DMS53 treated with DMSO at 0.1 percent for 48 hours (cell line): Measurements from ENCODE around the gene LCLAT1.
"Not testable (repeated sequence)": the region's sequence is repeated elsewhere in the genome, so short reads cannot be mapped to it uniquely, and the experiment has no call there.

ENCODE experiments used
- DNase-seq: peaks from one replicate; lab custom pipeline; 2025; ENCODE audit not compliant: unreplicated experiment; lab: John Stamatoyannopoulos, UW

LCLAT1 gene

DNA sequence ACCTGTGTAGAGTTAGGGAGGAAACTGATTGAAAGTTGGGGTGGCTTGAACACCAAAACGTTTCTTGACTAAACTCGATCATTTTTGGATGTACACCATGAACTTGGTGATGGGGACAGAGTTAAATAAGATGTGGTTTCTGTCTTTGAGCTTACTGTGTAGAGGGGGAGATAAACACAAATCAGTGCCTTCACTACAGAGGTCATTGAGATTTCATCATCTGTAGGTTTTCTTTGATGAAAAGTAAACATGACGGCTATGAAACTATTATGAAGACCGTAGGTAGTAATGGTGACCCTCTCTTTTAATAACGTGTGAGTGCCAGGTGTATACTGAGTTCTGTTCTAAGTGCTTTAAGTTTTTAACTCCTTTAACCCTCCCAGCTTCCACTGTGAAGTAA is 6.5 kb downstream of the LCLAT1 start:
- DNase-seq = no peak

DNA sequence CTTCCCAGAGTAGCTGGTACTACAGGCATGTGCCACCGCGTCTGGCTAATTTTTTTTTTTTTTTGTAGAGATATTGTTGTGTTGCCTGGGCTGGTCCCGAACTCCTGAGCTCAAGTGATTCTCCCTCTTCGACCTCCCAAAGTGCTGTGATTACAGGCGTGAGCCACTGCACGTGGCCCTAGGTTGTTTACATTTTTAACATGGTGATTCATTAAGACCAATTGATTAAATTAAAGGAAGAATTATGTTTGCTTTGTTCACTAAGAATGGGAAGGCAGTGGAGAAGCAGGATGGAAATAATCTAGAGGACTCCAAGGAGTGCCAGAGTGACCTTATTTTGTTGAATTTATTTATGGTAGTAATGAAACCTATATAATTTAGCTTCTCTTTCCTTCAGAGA is 7.5 kb downstream of the LCLAT1 start:
- no peak for DNase-seq

DNA sequence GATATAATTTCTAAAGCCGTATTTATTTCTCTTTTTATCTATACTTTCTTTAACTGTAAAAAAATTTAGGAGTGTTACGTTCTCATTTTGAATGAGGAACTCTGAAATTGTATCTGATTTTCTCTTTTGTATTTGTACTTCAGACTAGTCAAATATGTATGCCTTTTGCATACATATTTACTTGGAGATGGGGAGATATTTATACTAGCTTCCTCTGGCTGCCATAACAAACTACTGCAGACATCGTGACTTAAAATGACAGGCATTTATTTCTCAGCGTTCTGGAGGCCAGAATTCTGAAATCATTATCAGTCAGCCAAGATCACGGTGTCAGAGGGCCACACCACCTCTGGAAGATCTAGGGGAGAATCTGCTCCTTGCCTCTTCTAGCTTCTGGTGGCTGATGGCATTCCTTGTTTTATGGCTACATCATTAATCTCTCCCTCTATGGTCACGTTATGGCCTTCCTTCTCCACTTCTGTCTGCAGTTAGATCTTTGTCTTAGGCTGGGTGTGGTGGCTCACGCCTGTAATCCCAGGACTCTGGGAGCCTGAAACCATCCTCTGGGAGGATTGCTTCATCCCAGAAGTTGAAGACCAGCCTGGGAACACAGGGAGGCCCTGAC is 8.2 kb downstream of the LCLAT1 start:
- no peak for DNase-seq

DNA sequence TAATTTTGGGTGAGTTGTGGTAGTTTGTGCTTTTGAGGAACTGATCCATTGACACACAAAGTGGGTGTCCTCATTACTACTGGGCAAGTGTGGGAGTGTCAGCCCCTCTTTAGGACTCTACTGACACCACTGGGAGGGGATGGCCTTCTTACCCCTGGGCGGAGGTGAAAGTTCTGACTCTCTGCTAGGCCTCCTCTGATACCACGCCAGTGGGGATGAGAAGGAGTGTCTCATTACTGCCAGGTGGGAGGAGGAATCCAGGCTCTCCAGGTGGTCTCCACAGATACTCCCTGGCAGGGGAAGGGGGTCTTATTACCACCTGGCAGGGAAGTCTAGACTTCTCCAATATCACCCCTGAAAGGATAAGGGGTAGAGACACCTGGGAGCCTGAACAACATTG is 9.1 kb downstream of the LCLAT1 start:
- no peak for DNase-seq

DNA sequence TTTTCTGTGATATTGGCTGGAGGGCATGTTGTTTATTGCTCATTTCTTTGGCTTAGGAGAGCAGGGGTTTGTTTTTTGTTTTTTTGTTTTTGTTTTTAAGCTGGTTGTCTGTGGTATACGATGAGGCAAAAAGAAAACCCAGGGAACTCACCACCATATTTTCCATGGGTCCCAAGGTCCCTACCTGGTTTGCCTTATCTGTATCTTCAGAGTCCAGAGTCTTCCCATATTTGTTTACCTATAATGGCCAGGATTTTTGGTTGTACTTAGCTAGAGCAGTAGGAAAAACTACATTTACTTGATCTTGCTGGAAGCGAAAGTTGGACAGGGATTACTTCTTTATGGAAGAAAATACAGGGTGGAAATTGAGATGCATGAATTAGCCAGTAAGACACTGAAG is 9.5 kb downstream of the LCLAT1 start:
- DNase-seq = no peak

DNA sequence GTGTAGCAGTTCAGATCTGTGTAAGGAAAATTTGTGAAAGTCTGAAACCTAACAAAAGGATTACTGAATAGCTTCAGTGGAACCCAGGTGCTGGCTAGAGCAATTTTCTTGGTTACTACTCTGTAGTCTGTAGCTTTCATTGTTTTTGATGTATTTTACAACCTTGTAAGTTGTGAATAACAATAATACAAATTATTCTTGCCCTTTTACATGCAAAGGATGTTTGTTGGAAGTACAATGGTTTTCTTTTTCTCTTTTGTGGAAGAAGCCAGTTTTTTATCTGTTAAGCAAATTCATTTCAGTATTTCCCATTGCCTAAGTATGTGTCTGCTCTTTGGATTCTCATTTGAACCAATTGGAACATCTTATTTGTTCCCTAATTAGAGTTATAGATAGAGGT is 10.2 kb downstream of the LCLAT1 start:
- no peak for DNase-seq

DNA sequence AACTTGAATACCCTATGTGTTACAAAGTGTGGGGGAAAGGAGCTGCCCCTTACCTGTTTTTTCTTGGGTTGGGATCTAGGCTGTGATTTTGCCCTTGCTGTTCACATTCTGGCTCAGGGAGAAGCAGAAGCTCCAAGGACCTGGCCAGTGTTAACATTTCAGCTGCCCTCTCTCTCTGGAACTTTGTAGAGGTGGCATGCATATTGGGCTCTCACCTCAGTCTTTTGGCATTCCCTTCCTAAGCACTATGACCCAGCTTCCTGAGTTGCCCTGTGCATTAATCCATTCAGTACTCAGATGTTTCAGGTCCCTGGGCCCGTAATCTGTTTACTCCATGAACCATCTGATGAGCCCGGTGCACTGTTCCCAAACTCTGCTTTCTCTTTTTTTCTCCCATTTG is 12.1 kb downstream of the LCLAT1 start:
- DNase-seq = no peak

DNA sequence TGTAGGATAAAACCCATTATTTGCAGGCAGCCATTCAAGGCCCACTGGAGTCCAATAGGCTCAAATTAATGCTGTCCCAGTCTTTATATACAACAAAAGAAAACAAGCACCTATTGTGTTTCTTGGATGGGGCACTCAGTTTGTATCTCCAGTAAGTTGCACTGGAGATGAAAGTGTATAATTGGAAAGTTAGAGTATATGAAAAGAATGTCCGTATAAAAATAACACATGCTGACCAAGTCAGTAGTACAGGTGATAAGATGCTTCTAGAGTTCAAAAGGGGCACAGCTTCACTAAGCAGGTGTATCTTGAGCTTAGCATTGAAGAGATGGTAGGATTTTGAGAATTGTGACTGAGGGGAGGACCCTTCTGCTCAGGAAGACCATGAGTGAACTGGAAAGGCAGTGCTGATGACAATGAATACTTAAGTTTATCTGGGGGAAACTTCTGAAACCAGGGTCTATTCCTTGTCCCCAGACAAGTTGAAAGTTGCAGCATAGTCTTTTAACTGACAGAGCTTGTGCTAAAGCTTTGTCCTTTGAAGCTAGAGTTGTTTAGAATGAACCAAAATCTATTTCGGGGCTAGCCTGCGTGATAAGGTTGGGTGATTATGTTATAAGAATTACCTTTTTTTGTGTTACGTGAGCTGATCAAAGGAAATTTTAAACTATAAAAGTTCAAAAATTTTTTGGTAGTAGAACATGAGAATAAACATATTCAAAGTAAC is 15.2 kb downstream of the LCLAT1 start:
- DNase-seq = no peak

DNA sequence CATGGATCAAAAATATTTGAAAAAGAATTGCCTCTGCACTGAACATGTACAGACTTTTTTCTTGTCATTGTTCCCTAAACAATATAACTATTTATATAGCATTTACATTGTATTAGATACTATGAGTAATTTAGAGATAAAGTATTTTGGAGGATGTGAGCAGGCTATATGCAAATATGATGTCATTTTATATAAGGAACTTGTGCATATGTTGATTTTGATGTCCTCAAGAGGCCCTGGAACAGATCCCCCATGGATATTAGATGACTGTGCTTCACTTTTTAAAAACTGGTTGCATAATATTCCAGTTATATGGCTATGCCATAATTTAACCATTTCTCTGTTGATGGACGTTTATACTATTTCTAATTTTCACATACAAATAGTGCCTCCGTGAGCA is 16.5 kb downstream of the LCLAT1 start:
- no peak for DNase-seq

DNA sequence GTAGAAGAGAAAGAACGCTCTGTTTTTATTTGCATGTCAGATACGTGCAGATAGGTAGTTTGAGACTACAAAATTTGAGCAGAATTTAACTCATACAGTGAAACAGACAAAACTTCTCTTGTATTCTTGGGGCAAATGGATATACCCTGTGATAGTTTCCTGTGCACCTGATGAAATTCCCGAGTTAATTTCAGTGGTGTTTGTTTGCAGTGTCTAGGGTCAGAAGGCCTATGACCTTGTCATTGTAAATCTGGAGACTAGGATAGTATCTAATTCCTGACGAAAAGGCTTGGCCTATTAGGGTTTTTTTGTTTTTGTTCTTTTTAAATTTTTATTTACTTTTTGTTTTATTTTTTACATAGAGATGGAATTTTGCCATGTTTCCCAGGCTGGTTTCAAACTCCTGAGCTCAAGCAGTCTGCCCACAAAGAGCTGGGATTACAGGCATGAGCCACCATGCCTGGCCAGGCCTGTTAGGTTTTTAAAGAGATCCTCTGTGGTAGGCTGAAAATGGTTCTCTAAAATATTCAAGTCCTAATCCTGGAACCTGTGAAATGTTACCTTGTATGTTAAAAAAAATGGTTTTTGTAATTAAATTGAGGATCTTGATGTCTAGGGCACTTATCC is 17.6 kb downstream of the LCLAT1 start:
- DNase-seq = no peak

DNA sequence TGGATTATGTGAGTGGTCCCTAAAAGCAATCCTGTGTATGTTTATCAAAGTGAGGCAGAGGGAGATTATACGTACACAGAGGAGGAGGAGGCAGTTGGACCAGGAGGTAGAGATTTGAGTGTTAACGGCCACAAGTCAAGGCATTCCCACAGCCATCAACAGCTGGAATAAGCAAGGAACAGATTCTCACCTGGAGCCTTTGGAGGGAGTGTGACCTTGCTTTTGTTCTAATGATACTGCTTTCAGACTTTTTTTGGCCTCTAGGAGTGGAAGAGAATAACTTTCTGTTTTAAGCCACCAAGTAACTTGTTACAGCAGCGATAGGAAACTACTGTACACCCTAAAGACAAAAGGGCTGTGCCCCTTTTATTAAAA is 18.1 kb downstream of the LCLAT1 start:
- DNase-seq = no peak

DNA sequence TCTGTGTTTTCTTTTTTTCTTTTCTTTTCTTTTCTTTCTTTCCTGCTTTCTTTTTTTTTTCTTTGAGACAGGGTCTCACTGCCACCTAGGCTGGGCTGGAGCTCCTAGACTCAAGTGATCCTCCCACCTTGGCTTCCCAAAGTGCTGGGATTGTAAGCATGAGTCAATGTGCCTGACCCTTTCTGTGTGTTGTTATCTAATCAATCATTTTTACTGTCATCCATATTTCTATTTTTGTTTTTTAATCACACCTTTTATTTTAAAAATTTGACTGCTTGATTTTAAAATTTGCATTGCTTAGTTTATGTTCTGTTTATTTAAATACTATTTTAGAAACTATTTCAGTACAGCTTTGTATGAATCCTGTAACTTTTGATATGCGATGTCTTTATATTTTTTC is 19.2 kb downstream of the LCLAT1 start:
- DNase-seq = no peak

DNA sequence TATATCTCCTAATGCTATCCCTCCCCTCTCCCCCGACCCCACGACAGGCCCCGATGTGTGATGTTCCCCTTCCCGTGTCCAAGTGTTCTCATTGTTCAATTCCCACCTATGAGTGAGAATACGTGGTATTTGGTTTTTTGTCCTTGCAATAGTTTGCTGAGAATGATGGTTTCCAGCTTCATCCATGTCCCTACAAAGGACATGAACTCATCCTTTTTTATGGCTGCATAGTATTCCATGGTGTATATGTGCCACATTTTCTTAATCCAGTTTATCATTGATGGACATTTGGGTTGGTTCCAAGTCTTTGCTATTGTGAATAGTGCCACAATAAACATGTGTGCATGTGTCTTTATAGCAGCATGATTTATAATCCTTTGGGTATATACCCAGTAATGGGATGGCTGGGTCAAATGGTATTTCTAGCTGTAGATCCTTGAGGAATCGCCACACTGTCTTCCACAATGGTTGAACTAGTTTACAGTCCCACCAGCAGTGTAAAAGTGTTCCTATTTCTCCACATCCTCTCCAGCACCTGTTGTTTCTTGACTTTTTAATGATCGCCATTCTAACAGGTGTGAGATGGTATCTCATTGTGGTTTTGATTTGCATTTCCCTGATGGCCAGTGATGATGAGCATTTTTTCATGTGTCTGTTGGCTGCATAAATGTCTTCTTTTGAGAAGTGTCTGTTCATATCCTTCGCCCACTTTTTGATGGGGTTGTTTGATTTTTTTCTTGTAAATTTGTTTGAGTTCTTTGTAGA is 20.2 kb downstream of the LCLAT1 start:
- DNase-seq = not testable (repeated sequence)

DNA sequence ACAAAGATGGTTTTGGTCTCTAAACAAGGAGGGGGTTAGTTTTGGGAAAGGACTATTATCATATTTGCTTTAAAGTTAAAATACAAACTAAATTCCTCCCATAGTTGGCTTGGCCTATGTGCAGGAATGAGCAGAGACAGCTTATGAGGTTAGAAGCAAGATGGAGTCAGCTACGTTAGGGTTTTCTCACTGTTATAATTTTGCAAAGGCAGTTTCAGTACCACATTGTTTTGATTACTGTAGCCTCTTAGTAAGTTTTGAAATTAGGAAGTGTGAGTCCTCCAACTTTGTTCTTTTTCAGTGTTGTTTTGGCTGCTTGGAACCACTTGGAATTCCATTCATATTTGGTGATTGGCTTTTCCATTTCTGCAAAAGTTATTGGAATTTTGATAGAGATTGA is 23.4 kb downstream of the LCLAT1 start:
- no peak for DNase-seq

DNA sequence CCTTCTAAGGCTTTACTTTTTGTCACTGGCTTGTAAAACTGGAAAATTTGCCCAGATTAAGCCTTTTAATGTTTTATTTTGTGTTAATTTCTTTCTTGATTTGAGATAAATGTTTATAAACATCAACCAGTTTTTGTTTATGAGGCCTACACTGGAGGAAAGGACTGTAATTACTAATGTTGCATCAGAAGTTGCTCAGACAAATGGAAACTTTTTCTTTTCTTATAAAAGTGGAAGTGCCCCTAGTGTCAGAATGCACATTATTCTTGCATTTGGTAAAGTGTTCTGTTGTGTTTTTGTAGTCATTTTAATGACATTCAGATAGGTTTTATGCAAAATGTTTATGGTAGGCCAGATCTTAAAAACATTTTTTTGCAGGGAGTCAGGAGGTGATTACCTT is 25.3 kb downstream of the LCLAT1 start:
- DNase-seq = no peak

DNA sequence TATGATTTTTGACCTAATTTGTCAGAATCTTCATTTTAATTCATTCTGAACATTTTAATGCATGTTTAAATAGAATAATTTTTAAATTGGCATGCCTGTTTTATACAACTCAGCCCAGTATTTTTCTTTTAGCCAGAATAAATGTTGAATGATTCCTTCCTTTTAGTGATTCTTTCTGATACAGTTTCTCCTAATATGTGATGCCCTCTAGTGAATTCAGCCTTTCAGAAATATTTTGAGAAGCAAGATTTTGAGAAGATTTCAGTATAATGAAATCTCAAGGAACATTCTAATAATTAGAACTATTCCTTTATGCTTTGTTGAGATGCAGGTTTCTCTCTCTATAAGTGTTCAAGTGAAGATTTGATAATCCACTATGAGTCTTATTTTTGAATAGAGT is 28.5 kb downstream of the LCLAT1 start:
- DNase-seq = no peak

DNA sequence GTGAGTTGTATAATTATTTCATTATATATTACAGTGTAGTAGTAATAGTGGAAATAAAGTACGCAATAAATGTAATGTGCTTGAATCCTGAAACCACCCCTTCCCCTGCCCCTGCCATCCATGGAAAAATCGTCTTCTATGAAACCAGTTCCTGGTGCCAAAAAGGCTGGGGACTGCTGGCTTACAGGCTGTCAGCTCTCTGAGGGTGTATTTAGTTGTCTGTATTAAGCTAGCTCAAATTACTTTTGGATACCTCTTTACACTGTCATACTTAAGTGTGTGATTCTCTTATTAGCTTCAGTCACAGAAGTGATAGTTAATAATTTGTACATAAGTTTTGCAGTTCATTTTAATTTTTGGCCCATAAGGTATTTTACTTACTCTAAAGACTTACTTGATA is 29.6 kb downstream of the LCLAT1 start:
- no peak for DNase-seq

DNA sequence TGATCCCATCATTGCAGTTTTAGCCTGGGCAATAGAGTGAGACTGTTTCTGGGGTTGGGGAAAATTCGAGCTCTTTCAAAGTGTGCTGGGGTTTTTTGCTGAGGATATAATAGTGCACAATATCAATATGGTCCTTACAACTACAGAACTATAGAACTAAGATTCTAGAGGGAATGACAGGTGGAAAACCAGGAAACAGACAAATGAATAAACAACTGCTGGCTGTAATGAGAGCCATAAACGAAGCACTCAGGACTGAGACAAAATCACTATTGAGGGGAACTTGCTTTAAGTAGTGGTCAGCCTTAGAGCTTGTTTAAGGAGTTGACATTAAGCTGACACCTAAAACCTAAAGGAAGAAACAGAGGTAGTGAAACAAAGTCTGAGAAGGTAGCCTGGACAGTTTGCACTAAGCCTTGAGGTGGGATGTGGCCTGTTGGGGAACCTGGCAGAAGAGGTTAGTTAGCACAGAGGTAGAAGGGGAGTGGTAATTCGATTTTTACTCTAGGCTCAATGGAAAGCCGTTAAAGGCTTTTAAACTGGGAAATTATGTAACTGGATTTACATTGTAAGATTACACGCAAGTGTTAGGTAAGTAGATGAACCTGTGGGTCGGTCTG is 33.8 kb downstream of the LCLAT1 start:
- peak; percentile 7 for DNase-seq

DNA sequence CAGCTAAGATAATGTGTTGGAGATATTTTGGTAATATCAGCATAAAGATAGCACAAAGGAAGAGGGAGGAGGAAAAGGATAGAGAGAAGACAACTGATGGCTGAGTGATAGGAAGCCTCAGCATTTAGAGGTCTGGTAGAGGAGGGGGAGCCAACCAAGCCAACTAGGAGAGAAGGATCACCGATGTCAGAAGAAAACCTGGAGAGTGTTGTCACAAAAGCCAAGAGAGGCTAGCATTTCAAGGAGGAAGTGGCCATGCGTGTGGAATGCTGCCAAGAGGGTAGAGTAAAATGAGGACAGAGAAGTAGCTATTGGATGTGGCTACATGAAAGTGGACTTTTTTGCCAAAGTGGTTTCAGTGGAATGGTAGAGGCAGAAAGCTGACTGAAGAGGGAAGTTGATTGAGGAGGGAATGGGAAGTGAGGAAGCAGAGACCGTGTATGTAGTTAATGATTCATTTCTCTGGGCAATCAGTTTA is 34.3 kb downstream of the LCLAT1 start:
- DNase-seq = peak; percentile 21

DNA sequence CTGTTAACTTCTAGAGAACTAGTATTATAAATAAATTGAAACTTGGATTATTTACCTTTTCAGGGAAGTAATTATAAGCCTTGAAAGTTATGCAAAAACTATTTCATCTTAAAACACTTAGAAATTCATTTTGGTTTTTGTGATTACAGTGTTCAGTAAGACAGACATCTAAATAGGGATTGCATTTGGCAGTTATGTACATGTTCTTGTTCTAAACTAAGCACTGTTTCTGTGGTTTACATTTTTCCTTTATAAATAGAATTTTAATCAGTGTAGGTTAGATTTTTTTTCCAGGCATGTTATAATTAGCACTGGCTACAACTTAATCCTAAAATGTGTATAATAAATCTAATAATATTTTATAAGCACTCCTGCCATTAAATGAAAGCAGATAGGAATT is 35.0 kb downstream of the LCLAT1 start:
- DNase-seq = no peak

DNA sequence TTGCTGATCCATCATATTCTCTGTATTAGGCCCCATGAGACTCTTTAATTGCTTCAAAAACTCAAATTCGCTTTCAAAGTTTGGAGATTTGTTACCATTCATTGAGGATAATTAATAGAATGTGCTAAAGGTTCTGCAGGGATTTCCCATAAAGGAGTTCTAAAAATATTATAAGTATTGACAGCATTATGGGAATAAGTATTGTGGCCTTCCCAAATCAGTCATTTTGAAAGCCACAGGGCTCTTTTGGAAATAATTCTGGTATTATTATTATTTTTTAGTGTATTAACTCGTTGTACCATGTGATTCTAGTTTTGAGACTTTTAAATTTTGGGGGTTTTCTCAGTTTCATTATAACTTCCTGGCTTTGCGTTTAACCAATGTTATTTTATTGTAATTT is 37.1 kb downstream of the LCLAT1 start:
- DNase-seq = no peak
